ENCODE results near the gene PSMD4.
A peak's percentile ranks its signal among the peaks of the same experiment; 100 is the strongest.

The PSMD4 gene

GRCh38 chr1:151281225-151281968 is 26.9 kb downstream of the PSMD4 start (continued):
- TF ChIP-seq ZNF561 (tag by site-specific recombination; IDR thresholded peaks at IDR 0.05; ENCODE audit: borderline replicate concordance) = no peak; the same call in 1 of the 2 replicates
- no peak for TF ChIP-seq GFI1B (tag by site-specific recombination; IDR thresholded peaks at IDR 0.05)
- peak; percentile 76 for TF ChIP-seq ZBTB11 (tag by site-specific recombination; conservative IDR thresholded peaks at IDR 0.05; ENCODE audit: low read depth)
- TF ChIP-seq SALL2 (tag by site-specific recombination; IDR thresholded peaks at IDR 0.05; ENCODE audit: borderline replicate concordance) = no peak
- no peak for TF ChIP-seq PRDM2 (tag by site-specific recombination; IDR thresholded peaks at IDR 0.05; ENCODE audit: borderline replicate concordance)
- TF ChIP-seq ZNF133 (tag by site-specific recombination; IDR thresholded peaks at IDR 0.05) = no peak
- TF ChIP-seq AEBP2 (tag by site-specific recombination; IDR thresholded peaks at IDR 0.05; ENCODE audit: borderline replicate concordance) = no peak
- TF ChIP-seq ZBTB8A (tag by site-specific recombination; IDR thresholded peaks at IDR 0.05) = peak; percentile 71
- TF ChIP-seq EGR2 (tag by site-specific recombination; IDR thresholded peaks at IDR 0.05; ENCODE audit: low read depth) = peak; percentile 97
- no peak for TF ChIP-seq PRDM1 (tag by site-specific recombination; IDR thresholded peaks at IDR 0.05)
- no peak for TF ChIP-seq SCRT2 (tag by site-specific recombination; IDR thresholded peaks at IDR 0.05)
- no peak for TF ChIP-seq ZFP41 (tag by site-specific recombination; IDR thresholded peaks at IDR 0.05; ENCODE audit: borderline replicate concordance)
- TF ChIP-seq ZNF555 (tag by site-specific recombination; conservative IDR thresholded peaks at IDR 0.05) = no peak
- TF ChIP-seq ZNF76 (tag by site-specific recombination; IDR thresholded peaks at IDR 0.05; ENCODE audit: borderline replicate concordance, low read depth) = peak; percentile 71; the same call in 1 of the 2 replicates
- peak; percentile 100 for TF ChIP-seq ATF2 (tag by site-specific recombination; IDR thresholded peaks at IDR 0.05; ENCODE audit: low read depth)
- TF ChIP-seq ZNF529 (tag by site-specific recombination; IDR thresholded peaks at IDR 0.05; ENCODE audit: insufficient replicate concordance) = no peak
- TF ChIP-seq ZNF248 (tag by site-specific recombination; IDR thresholded peaks at IDR 0.05) = no peak
- TF ChIP-seq ZNF610 (tag by site-specific recombination; IDR thresholded peaks at IDR 0.05; ENCODE audit: borderline replicate concordance) = peak; percentile 83
- no peak for TF ChIP-seq ZNF837 (tag by site-specific recombination; IDR thresholded peaks at IDR 0.05)
- TF ChIP-seq ZNF704 (tag by site-specific recombination; IDR thresholded peaks at IDR 0.05) = no peak
- TF ChIP-seq ZBTB49 (tag by site-specific recombination; IDR thresholded peaks at IDR 0.05; ENCODE audit: low read depth) = no peak
- no peak for TF ChIP-seq ZNF146 (tag by site-specific recombination; IDR thresholded peaks at IDR 0.05)
- TF ChIP-seq ZNF544 (tag by site-specific recombination; IDR thresholded peaks at IDR 0.05) = no peak

Data from HEK293 (cell line).